ENCODE results near the gene BCAP31.
"Not testable (repeated sequence)": the region's sequence is repeated elsewhere in the genome, so short reads cannot be mapped to it uniquely, and the experiment has no call there.

GRCh38 chrX:153696986-153697722 is 27.0 kb downstream of the BCAP31 start:
- TF ChIP-seq CTCF, POLR2A, EP300 (IDR thresholded peaks at IDR 0.05): not testable (repeated sequence)

Data from ovary (tissue), 3 donors.